ENCODE results near the gene TMEM147. TPM values are rescaled to one million over a fixed set of nuclear protein-coding genes. Genes with fewer than 3 reads are reported as not detected.

Gene TMEM147
- total and polyA plus RNA-seq, 10 of the 15 experiments (the other 5 are each of a cell fraction or from before 2014, with no cell fraction given) = 53.4 to 145 (median 79.3) TPM

- Histone ChIP-seq H3K27ac (ENCODE audit: control insufficient read depth, insufficient read depth) (no peak overlapping the region), H3K9ac (ENCODE audit: control insufficient read depth, insufficient read depth, low read length) (no peak overlapping the region), H3K9me3 (replicated peaks; ENCODE audit: control insufficient read depth, insufficient read depth, low read length) (no peaks in the 10 kb centered on the region; the same call in 2 of the 3 replicates), H3K79me2 (ENCODE audit: control insufficient read depth, insufficient read depth, low read length) (no peaks in the 10 kb centered on the region), H3K4me3 (no peak overlapping the region), H2AFZ (ENCODE audit: control insufficient read depth, low read depth, low read length) (no peak overlapping the region), H3K36me3 (ENCODE audit: control insufficient read depth in 2 of 2, insufficient read depth in 2 of 2, low read length in 1 of 2) (no peaks in the 10 kb centered on the region; a peak in 1 of 4 replicates), H4K20me1 (ENCODE audit: control insufficient read depth, insufficient read depth) (no peaks in the 10 kb centered on the region), H3K4me2 (ENCODE audit: control insufficient read depth, insufficient read depth) (no peak overlapping the region), H3K4me1 (ENCODE audit: control insufficient read depth, insufficient read depth, low read length) (peaks cover 30% of the 10 kb centered on the region), H3K27me3 (replicated peaks in 1 of 2; ENCODE audit: control insufficient read depth in 2 of 2, insufficient read depth in 2 of 2, low read length in 1 of 2) (no peaks in the 10 kb centered on the region; a peak in 2 of 4 replicates)
- CTCF ChIA-PET = interaction anchor here (2.6 kb wide), 1 partner anchor 11 kb away, joined by 17 read pairs; no protein-coding TSS in a partner anchor
- intact Hi-C loops (cut with micrococcal nuclease; ENCODE audit: unreplicated experiment) = no loop called here
- POLR2A ChIA-PET = no interaction called here
- RAD21 ChIA-PET (ENCODE audit: unreplicated experiment) = no interaction called here
- DNase-seq (ENCODE audit: low read depth, low spot score) = no peak
- SMC1A ChIA-PET (ENCODE audit: uncharacterized antibody, unreplicated experiment) = no interaction called here
- no TSS peak for BruUV-seq (replicated peaks)
- in situ Hi-C loops (cut with MboI) = no loop called here
- WGBS (ENCODE audit: insufficient coverage, insufficient replicate concordance, low lambda C conversion rate, missing lambda C conversion rate) = 79% methylated on average over 11 of the region's 18 CpGs
- no peak for ATAC-seq
- no peak for FAIRE-seq
- TF ChIP-seq HCFC1 (IDR thresholded peaks at IDR 0.05; ENCODE audit: low read length) = no peak
- TF ChIP-seq, protein P1, sequence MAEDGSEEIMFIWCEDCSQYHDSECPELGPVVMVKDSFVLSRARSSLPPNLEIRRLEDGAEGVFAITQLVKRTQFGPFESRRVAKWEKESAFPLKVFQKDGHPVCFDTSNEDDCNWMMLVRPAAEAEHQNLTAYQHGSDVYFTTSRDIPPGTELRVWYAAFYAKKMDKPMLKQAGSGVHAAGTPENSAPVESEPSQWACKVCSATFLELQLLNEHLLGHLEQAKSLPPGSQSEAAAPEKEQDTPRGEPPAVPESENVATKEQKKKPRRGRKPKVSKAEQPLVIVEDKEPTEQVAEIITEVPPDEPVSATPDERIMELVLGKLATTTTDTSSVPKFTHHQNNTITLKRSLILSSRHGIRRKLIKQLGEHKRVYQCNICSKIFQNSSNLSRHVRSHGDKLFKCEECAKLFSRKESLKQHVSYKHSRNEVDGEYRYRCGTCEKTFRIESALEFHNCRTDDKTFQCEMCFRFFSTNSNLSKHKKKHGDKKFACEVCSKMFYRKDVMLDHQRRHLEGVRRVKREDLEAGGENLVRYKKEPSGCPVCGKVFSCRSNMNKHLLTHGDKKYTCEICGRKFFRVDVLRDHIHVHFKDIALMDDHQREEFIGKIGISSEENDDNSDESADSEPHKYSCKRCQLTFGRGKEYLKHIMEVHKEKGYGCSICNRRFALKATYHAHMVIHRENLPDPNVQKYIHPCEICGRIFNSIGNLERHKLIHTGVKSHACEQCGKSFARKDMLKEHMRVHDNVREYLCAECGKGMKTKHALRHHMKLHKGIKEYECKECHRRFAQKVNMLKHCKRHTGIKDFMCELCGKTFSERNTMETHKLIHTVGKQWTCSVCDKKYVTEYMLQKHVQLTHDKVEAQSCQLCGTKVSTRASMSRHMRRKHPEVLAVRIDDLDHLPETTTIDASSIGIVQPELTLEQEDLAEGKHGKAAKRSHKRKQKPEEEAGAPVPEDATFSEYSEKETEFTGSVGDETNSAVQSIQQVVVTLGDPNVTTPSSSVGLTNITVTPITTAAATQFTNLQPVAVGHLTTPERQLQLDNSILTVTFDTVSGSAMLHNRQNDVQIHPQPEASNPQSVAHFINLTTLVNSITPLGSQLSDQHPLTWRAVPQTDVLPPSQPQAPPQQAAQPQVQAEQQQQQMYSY (CRISPR knock-in tag; IDR thresholded peaks at IDR 0.05) = no peak
- TF ChIP-seq SPI1 (IDR thresholded peaks at IDR 0.05; ENCODE audit: borderline replicate concordance, insufficient read depth, low read depth, low read length) = no peak
- TF ChIP-seq FOXK2 (IDR thresholded peaks at IDR 0.05) = no peak
- TF ChIP-seq RB1 (IDR thresholded peaks at IDR 0.05; ENCODE audit: borderline replicate concordance) = no peak
- TF ChIP-seq, protein P2, sequence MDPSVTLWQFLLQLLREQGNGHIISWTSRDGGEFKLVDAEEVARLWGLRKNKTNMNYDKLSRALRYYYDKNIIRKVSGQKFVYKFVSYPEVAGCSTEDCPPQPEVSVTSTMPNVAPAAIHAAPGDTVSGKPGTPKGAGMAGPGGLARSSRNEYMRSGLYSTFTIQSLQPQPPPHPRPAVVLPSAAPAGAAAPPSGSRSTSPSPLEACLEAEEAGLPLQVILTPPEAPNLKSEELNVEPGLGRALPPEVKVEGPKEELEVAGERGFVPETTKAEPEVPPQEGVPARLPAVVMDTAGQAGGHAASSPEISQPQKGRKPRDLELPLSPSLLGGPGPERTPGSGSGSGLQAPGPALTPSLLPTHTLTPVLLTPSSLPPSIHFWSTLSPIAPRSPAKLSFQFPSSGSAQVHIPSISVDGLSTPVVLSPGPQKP (IDR thresholded peaks at IDR 0.05; ENCODE audit: low read depth, low read length) = no peak
- TF ChIP-seq E2F8 (IDR thresholded peaks at IDR 0.05; ENCODE audit: low read depth, partially characterized antibody) = no peak
- TF ChIP-seq RFX5 (IDR thresholded peaks at IDR 0.05; ENCODE audit: low read depth, low read length) = no peak
- no peak for TF ChIP-seq NRF1 (conservative IDR thresholded peaks at IDR 0.05; ENCODE audit: low read depth, low read length)
- no peak for TF ChIP-seq MXI1 (IDR thresholded peaks at IDR 0.05; ENCODE audit: low read depth, low read length)
- no peak for TF ChIP-seq DPF2 (IDR thresholded peaks at IDR 0.05)
- TF ChIP-seq TBL1XR1 (IDR thresholded peaks at IDR 0.05; ENCODE audit: low read depth, low read length) = no peak
- no peak for TF ChIP-seq SMARCA5 (IDR thresholded peaks at IDR 0.05)
- TF ChIP-seq, protein P3, sequence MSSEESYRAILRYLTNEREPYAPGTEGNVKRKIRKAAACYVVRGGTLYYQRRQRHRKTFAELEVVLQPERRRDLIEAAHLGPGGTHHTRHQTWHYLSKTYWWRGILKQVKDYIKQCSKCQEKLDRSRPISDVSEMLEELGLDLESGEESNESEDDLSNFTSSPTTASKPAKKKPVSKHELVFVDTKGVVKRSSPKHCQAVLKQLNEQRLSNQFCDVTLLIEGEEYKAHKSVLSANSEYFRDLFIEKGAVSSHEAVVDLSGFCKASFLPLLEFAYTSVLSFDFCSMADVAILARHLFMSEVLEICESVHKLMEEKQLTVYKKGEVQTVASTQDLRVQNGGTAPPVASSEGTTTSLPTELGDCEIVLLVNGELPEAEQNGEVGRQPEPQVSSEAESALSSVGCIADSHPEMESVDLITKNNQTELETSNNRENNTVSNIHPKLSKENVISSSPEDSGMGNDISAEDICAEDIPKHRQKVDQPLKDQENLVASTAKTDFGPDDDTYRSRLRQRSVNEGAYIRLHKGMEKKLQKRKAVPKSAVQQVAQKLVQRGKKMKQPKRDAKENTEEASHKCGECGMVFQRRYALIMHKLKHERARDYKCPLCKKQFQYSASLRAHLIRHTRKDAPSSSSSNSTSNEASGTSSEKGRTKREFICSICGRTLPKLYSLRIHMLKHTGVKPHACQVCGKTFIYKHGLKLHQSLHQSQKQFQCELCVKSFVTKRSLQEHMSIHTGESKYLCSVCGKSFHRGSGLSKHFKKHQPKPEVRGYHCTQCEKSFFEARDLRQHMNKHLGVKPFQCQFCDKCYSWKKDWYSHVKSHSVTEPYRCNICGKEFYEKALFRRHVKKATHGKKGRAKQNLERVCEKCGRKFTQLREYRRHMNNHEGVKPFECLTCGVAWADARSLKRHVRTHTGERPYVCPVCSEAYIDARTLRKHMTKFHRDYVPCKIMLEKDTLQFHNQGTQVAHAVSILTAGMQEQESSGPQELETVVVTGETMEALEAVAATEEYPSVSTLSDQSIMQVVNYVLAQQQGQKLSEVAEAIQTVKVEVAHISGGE (CRISPR knock-in tag; IDR thresholded peaks at IDR 0.05) = no peak
Observed at GRCh38 chr19:35560271-35560670, 14.8 kb downstream of the TMEM147 start.

Data from GM12878 (cell line).